Measurements from ENCODE around the gene GAPDHS. TPM values are rescaled to one million over a fixed set of nuclear protein-coding genes. Genes with fewer than 3 reads are reported as not detected.

The GAPDHS gene
- total and polyA plus RNA-seq, 2 of the 13 experiments (the other 11 are each of a cell fraction or from before 2014, with no cell fraction given) = not detected

DNA sequence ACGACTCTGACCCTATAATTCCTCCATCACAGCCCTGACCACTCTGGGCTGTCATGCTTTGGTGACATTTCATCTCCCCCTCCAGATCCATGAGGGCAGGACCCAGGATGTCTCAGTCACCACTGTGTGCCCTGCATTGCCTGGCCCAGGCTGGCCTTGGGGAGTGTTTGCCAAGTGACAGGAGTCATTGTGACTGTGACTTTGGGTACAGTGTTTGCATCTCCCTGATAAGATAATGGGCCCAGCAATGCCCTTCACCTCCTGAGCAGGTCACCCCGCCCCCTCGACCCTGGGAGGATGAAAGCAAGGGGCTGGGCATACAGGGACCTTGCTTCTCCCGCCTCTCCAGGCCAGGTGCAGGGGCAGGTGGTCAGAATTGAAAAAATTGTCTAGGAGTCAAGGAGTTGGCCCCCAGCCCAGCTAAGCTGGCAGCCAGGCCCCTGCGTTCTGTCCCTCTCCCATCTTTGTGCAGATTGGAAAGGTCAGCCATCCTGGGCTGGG lies 36.1 kb downstream of the GAPDHS start (continued):
- TF ChIP-seq PATZ1 (CRISPR knock-in tag; IDR thresholded peaks at IDR 0.05) (peak; percentile 82), ZNF350 (CRISPR knock-in tag; IDR thresholded peaks at IDR 0.05; ENCODE audit: borderline replicate concordance, low read depth) (peak; percentile 36; the same call in 1 of the 2 replicates), ZNF33B (CRISPR knock-in tag; IDR thresholded peaks at IDR 0.05) (0 out of 2 replicates have a peak, but pooled peaks have one; percentile 63), MLLT10 (CRISPR knock-in tag; IDR thresholded peaks at IDR 0.05) (no peak), ZNF432 (CRISPR knock-in tag; IDR thresholded peaks at IDR 0.05; ENCODE audit: borderline replicate concordance) (no peak), ZNF263 (CRISPR knock-in tag; IDR thresholded peaks at IDR 0.05) (no peak), PCBP2 (optimal IDR thresholded peaks at IDR 0.05; ENCODE audit: low read depth, low read length, poor library complexity, severe bottlenecking) (no peak), ASH2L (IDR thresholded peaks at IDR 0.05; ENCODE audit: insufficient read length, low read depth, low read length) (no peak), GATAD2A (CRISPR knock-in tag; IDR thresholded peaks at IDR 0.05) (peak; percentile 93), ZSCAN9 (CRISPR knock-in tag; IDR thresholded peaks at IDR 0.05; ENCODE audit: borderline replicate concordance) (0 out of 2 replicates have a peak, but pooled peaks have one; percentile 31), PHF21A (CRISPR knock-in tag; IDR thresholded peaks at IDR 0.05) (peak; percentile 79), CREB1 (IDR thresholded peaks at IDR 0.05) (no peak), CREB1 (CRISPR knock-in tag; IDR thresholded peaks at IDR 0.05) (0 out of 2 replicates have a peak, but pooled peaks have one; percentile 52), ZNF609 (CRISPR knock-in tag; IDR thresholded peaks at IDR 0.05; ENCODE audit: borderline replicate concordance) (peak; percentile 89), NKX3-1 (CRISPR knock-in tag; IDR thresholded peaks at IDR 0.05) (no peak), ZNF629 (CRISPR knock-in tag; conservative IDR thresholded peaks at IDR 0.05) (peak; percentile 37; the same call in 1 of the 2 replicates), SMARCE1 (IDR thresholded peaks at IDR 0.05; ENCODE audit: borderline replicate concordance) (no peak), ZFP36L1 (CRISPR knock-in tag; IDR thresholded peaks at IDR 0.05) (no peak)
- TF ChIP-seq, protein P1, sequence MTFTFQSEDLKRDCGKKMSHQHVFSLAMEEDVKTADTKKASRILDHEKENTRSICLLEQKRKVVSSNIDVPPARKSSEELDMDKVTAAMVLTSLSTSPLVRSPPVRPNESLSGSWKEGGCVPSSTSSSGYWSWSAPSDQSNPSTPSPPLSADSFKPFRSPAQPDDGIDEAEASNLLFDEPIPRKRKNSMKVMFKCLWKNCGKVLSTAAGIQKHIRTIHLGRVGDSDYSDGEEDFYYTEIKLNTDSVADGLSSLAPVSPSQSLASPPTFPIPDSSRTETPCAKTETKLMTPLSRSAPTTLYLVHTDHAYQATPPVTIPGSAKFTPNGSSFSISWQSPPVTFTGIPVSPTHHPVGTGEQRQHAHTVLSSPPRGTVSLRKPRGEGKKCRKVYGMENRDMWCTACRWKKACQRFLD (CRISPR knock-in tag; IDR thresholded peaks at IDR 0.05; ENCODE audit: borderline replicate concordance) = no peak
- TF ChIP-seq, protein P2, sequence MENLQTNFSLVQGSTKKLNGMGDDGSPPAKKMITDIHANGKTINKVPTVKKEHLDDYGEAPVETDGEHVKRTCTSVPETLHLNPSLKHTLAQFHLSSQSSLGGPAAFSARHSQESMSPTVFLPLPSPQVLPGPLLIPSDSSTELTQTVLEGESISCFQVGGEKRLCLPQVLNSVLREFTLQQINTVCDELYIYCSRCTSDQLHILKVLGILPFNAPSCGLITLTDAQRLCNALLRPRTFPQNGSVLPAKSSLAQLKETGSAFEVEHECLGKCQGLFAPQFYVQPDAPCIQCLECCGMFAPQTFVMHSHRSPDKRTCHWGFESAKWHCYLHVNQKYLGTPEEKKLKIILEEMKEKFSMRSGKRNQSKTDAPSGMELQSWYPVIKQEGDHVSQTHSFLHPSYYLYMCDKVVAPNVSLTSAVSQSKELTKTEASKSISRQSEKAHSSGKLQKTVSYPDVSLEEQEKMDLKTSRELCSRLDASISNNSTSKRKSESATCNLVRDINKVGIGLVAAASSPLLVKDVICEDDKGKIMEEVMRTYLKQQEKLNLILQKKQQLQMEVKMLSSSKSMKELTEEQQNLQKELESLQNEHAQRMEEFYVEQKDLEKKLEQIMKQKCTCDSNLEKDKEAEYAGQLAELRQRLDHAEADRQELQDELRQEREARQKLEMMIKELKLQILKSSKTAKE (CRISPR knock-in tag; IDR thresholded peaks at IDR 0.05; ENCODE audit: borderline replicate concordance) = peak; percentile 82; the same call in 1 of the 2 replicates
